ENCODE measurements around the gene PAK6. TPM values are rescaled to one million over a fixed set of nuclear protein-coding genes. Genes with fewer than 3 reads are reported as not detected.

PAK6 gene
- polyA plus RNA-seq, 1 of the 3 experiments (the other 2 are of a cell fraction) = 0.07 TPM

DNA sequence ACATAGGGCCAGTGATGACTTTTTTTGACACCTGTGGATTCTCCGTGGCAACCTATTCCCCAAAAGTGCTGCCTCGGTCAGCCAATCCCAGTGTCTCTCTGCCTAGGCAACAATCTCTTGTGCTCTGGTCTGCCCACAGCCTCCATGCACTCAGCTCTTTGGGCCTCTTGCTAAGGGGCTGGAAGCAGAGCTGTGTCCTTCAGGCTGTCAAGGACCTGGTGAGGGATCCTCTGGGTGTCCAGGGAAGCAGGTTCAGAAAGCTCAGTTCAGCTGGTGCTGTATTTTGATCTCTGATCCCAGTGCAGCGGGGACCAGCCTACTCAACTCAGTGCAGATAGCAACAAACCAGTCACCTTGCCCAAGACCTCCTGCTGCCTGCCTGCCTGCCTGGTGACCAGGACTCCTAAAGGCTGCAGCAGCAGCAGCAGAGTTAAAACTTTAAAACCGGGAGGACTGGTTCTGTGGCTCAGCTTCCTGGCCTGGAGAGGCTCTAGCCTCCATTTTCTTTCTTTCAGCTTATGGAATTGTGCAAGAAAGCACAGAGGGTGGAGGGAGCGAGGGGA, 6.2 kb downstream of the PAK6 start (continued):
- TF ChIP-seq EZH2phosphoT487 (IDR thresholded peaks at IDR 0.05; ENCODE audit: borderline replicate concordance, low read depth) (no peak), TAF1 (IDR thresholded peaks at IDR 0.05; ENCODE audit: borderline replicate concordance, low read depth, low read length) (no peak), CHD2 (IDR thresholded peaks at IDR 0.05; ENCODE audit: low read length, partially characterized antibody) (no peak)

DNA sequence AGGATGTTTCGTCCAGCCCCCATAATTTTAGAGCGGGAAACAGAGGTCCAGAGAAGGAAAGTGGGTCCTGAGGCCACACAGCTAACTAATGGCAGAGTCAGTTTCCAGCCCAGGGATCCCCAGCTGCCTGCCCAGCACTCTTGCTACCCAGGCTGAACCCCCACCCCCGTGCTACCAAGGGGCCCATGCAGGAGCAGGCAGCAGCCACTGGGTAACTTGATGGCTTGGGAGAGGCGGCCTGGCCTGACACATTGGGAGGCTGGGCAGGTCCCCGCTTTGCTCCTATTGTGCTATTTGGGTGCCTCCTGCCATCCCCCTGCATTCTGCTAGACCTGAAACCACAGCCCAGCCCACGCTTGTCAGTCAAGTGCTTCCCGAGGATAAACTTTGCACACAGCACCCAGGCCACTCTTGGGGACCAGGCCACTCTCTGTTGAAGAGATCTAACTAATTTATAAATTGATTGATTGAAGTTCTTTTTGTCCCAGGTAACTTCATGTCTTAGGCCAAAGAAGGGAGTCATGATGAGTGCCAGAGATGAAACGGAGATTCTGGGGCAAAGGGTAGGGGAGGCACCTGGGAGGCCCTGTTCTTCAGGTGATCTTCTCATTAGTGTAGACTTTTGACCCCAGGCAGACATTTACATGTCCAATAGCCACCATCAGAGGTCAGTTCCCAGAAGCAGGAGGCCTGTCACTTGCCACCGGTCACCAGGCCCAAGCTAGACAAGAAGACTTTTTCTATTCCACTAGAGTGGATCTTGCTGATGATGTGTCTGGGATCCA, 7.0 kb downstream of the PAK6 start:
- H3K4me3 ChIP-seq (ENCODE audit: low read depth in 2 of 2, low read length in 1 of 2) = no peak overlapping the region
- CTCF ChIA-PET = interaction anchor here (1.4 to 34.5 kb wide), 4 partner anchors 9 to 28 kb away, joined by 3 to 720 read pairs (median 20); no protein-coding TSS in a partner anchor
- H3F3A ChIP-seq (replicated peaks; ENCODE audit: insufficient read depth) = peaks cover 22% of the 10 kb centered on the region
- peaks cover 13% of the 10 kb centered on the region for H4K20me1 ChIP-seq (ENCODE audit: insufficient read depth)
- H3K27ac ChIP-seq (ENCODE audit: low read depth in 2 of 2, low read length in 1 of 2) = no peak overlapping the region
- H3K36me3 ChIP-seq (replicated peaks in 1 of 2; ENCODE audit: control insufficient read depth in 1 of 2, insufficient read depth in 2 of 2, low read length in 1 of 2) = no peaks in the 10 kb centered on the region
- POLR2A ChIA-PET = no interaction called here
- H3K4me2 ChIP-seq = no peak overlapping the region
- no peaks in the 10 kb centered on the region for H3K9me3 ChIP-seq
- no peaks in the 10 kb centered on the region for H3K79me2 ChIP-seq (ENCODE audit: insufficient read depth)
- TF ChIP-seq POLR2AphosphoS5 (IDR thresholded peaks at IDR 0.05; ENCODE audit: low read depth, low read length) (no peak), NFIC (IDR thresholded peaks at IDR 0.05; ENCODE audit: borderline replicate concordance) (no peak)
- TF ChIP-seq, protein P1, sequence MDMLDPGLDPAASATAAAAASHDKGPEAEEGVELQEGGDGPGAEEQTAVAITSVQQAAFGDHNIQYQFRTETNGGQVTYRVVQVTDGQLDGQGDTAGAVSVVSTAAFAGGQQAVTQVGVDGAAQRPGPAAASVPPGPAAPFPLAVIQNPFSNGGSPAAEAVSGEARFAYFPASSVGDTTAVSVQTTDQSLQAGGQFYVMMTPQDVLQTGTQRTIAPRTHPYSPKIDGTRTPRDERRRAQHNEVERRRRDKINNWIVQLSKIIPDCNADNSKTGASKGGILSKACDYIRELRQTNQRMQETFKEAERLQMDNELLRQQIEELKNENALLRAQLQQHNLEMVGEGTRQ (IDR thresholded peaks at IDR 0.05; ENCODE audit: borderline replicate concordance, low read depth, low read length) = no peak
- H3K4me1 ChIP-seq (ENCODE audit: control insufficient read depth in 1 of 2, insufficient read depth in 2 of 2, low read depth in 1 of 2, low read length in 1 of 2) = peaks cover 13 to 29% of the 10 kb centered on the region in 2 experiments
- H3K9me2 ChIP-seq = no peaks in the 10 kb centered on the region
- no peak overlapping the region for H2AFZ ChIP-seq (ENCODE audit: low read depth)
- H3K27me3 ChIP-seq (ENCODE audit: insufficient read depth) = peaks cover 15% of the 10 kb centered on the region
- no peak for DNase-seq
- WGBS (ENCODE audit: low lambda C conversion rate) = 78% methylated on average over 8 of the region's 9 CpGs
- H3K9ac ChIP-seq = no peak overlapping the region

DNA sequence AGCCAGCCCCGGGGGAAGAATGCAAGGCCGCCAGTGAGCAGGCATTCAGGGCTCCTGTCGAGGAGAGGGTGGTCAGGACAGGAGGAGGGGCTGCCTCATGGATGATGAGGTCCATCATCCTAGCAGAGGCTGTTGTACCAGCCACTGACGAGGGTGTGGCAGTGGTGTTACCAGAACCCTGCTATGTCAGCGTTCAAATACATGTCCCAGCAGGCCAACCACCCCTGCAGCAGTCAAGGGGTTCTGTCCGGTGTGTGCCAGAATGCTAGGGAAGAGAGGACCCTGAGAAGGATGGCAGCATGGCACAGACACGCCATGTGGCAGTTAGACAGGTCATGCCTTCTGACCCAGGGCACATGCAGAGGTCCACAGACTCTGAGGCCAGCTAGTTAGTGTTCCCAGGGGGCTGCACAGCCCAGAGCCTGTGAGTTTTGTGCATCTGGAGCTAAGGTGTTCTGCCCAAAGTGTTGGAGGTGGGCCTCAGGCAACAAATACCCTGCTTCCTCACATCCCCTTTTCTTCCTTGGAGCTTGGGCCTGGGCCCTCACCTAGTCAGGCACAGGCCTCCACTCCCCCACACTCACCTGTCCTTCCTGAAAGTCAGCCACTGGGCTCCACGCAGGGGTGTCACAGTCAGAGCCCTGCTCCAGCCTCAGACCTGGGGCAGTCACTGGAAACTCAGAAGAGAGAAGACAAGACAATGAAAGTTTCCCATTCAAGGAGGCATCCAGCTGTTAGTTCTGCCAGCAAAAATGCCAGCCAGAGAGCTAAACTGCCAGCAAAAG, 7.8 kb downstream of the PAK6 start:
- no peaks in the 10 kb centered on the region for H3K9me3 ChIP-seq
- H3K27me3 ChIP-seq (ENCODE audit: insufficient read depth) = peaks cover 15% of the 10 kb centered on the region
- TF ChIP-seq, protein P2, sequence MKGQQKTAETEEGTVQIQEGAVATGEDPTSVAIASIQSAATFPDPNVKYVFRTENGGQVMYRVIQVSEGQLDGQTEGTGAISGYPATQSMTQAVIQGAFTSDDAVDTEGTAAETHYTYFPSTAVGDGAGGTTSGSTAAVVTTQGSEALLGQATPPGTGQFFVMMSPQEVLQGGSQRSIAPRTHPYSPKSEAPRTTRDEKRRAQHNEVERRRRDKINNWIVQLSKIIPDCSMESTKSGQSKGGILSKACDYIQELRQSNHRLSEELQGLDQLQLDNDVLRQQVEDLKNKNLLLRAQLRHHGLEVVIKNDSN (IDR thresholded peaks at IDR 0.05; ENCODE audit: borderline replicate concordance, low read depth) = no peak
- TF ChIP-seq EP300 (IDR thresholded peaks at IDR 0.05; ENCODE audit: borderline replicate concordance in 1 of 2, low read depth in 1 of 2, low read length in 1 of 2) = no peak
- TF ChIP-seq, protein P1 (IDR thresholded peaks at IDR 0.05; ENCODE audit: borderline replicate concordance, low read depth, low read length) = no peak
- no peak for TF ChIP-seq POLR2AphosphoS5 (IDR thresholded peaks at IDR 0.05; ENCODE audit: low read depth, low read length)
- TF ChIP-seq JUND (IDR thresholded peaks at IDR 0.05) = no peak
- TF ChIP-seq, protein P3, sequence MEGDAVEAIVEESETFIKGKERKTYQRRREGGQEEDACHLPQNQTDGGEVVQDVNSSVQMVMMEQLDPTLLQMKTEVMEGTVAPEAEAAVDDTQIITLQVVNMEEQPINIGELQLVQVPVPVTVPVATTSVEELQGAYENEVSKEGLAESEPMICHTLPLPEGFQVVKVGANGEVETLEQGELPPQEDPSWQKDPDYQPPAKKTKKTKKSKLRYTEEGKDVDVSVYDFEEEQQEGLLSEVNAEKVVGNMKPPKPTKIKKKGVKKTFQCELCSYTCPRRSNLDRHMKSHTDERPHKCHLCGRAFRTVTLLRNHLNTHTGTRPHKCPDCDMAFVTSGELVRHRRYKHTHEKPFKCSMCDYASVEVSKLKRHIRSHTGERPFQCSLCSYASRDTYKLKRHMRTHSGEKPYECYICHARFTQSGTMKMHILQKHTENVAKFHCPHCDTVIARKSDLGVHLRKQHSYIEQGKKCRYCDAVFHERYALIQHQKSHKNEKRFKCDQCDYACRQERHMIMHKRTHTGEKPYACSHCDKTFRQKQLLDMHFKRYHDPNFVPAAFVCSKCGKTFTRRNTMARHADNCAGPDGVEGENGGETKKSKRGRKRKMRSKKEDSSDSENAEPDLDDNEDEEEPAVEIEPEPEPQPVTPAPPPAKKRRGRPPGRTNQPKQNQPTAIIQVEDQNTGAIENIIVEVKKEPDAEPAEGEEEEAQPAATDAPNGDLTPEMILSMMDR (IDR thresholded peaks at IDR 0.05) = no peak
- TF ChIP-seq, protein P4, sequence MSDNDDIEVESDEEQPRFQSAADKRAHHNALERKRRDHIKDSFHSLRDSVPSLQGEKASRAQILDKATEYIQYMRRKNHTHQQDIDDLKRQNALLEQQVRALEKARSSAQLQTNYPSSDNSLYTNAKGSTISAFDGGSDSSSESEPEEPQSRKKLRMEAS (IDR thresholded peaks at IDR 0.05; ENCODE audit: low read depth) = no peak
- H3K27ac ChIP-seq (ENCODE audit: low read depth in 2 of 2, low read length in 1 of 2) = no peak overlapping the region
- H3F3A ChIP-seq (replicated peaks; ENCODE audit: insufficient read depth) = peaks cover 22% of the 10 kb centered on the region
- H3K4me2 ChIP-seq = no peak overlapping the region
- H3K9ac ChIP-seq = no peak overlapping the region
- no peak for DNase-seq
- no peak overlapping the region for H2AFZ ChIP-seq (ENCODE audit: low read depth)
- CTCF ChIA-PET = interaction anchor here (1.2 to 34.5 kb wide), 5 partner anchors 8 to 63 kb away, joined by 3 to 720 read pairs (median 9); partner anchors contain the start of gene PAK6
- no peaks in the 10 kb centered on the region for H3K36me3 ChIP-seq (replicated peaks in 1 of 2; ENCODE audit: control insufficient read depth in 1 of 2, insufficient read depth in 2 of 2, low read length in 1 of 2)
- H3K79me2 ChIP-seq (ENCODE audit: insufficient read depth) = no peaks in the 10 kb centered on the region
- no peak overlapping the region for H3K4me3 ChIP-seq (ENCODE audit: low read depth in 2 of 2, low read length in 1 of 2)
- WGBS (ENCODE audit: low lambda C conversion rate) = 80% methylated on average over 5 of the region's 8 CpGs
- H3K4me1 ChIP-seq (ENCODE audit: control insufficient read depth in 1 of 2, insufficient read depth in 2 of 2, low read depth in 1 of 2, low read length in 1 of 2) = peaks cover 13 to 29% of the 10 kb centered on the region in 2 experiments
- POLR2A ChIA-PET = no interaction called here
- H3K9me2 ChIP-seq = no peaks in the 10 kb centered on the region
- H4K20me1 ChIP-seq (ENCODE audit: insufficient read depth) = peaks cover 13% of the 10 kb centered on the region
